Tibial artery (tissue), 4 donors: ENCODE results near the gene LMF2.

Experiments used
- DNase-seq, 2 donors: peaks; one replicate each; pipeline ENCODE4 v3.0.0-alpha.2; 2019
- H3K27ac ChIP-seq, 2 donors: fragments of 200-600 bp; sonication (generic) in 1 of 2; 1 replicate in 1 of 2; 2 replicates in 1 of 2; pipeline ENCODE4 v1.5.1; 2018 to 2019; ENCODE audit warnings: mild to moderate bottlenecking in 1 of 2
- H3K27me3 ChIP-seq, 2 donors: fragments of 200-600 bp; sonication (generic) in 1 of 2; one replicate each; pipeline versions ENCODE4 v1.5.1 to v1.6.0; 2016 to 2019
- H3K36me3 ChIP-seq, 3 donors: fragments of 200-600 bp; sonication (generic) in 2 of 3; one replicate each; pipeline ENCODE4 v1.5.1; 2016 to 2019; ENCODE audit warnings: mild to moderate bottlenecking in 2 of 3
- H3K4me1 ChIP-seq, 4 donors: fragments of 200-600 bp; sonication (generic) in 2 of 4; 1 replicate in 3 of 4; 2 replicates in 1 of 4; pipeline ENCODE4 v1.5.1; 2016 to 2019
- H3K4me3 ChIP-seq, 2 donors: fragments of 200-600 bp; sonication (generic) in 1 of 2; 1 replicate in 1 of 2; 2 replicates in 1 of 2; pipeline ENCODE4 v1.5.1; 2018 to 2019; ENCODE audit warnings: mild to moderate bottlenecking in 2 of 2
- H3K9me3 ChIP-seq, 3 donors: fragments of 200-600 bp; sonication (generic) in 1 of 3; one replicate each; pipeline ENCODE4 v1.5.1; 2016 to 2019
- intact Hi-C: fragments of 100-400 bp; cut with DNase I; formaldehyde crosslinking; loops from one replicate; pipeline ENCODE4 v1.15.0; 2023; ENCODE audit warnings: low total_unique reads
- TF ChIP-seq, protein P1 (sequence below), 2 experiments: fragments of 200-600 bp in 1 of 2; fragments of 450-650 bp in 1 of 2; IDR thresholded peaks; one replicate each; pipeline ENCODE4 v1.5.1; 2017 to 2019; ENCODE audit warnings: antibody characterized with exemption in 2 of 2, mild to moderate bottlenecking in 1 of 2, moderate library complexity in 1 of 2

LMF2 gene

DNA sequence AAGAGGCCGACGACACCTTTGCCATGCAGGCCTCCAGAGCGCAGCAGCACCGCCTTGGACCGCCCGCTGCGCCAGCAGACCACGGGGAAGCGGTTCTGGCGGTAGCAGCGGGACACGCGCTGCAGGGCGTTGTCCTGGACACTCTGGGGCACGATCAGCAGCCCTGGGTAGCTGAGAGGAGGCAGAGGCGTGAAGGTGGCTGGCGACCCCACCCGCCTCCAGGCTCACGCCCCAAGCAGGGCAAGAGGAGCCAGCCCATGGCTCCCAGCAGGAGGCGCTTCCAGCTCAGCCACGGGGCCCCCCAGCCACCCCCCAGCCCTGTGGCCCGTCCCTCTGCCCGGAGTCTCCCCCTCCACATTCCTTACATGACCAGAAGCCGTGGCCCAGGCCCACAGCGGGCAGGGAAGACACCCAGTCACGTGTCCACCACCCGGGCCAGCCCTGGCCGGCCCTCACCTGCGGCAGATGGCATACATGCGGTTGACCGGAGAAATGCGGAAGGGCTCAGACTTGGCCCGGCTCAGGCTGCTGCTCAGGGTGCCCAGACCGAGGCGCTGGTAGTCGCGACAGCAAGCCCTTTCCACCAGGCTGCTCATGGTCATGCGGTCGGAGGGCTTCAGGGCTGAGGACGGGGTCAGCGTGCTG is 47.9 kb downstream of the LMF2 start:
- Histone ChIP-seq H3K9me3 (no peaks in the 10 kb centered on the region), H3K27ac (no peak overlapping the region), H3K36me3 (peaks cover 87 to 100% (median 100%) of the 10 kb centered on the region in 3 donors), H3K4me3 (no peak overlapping the region), H3K4me1 (no peaks in the 10 kb centered on the region), H3K27me3 (no peaks in the 10 kb centered on the region)
- TF ChIP-seq, protein P1, sequence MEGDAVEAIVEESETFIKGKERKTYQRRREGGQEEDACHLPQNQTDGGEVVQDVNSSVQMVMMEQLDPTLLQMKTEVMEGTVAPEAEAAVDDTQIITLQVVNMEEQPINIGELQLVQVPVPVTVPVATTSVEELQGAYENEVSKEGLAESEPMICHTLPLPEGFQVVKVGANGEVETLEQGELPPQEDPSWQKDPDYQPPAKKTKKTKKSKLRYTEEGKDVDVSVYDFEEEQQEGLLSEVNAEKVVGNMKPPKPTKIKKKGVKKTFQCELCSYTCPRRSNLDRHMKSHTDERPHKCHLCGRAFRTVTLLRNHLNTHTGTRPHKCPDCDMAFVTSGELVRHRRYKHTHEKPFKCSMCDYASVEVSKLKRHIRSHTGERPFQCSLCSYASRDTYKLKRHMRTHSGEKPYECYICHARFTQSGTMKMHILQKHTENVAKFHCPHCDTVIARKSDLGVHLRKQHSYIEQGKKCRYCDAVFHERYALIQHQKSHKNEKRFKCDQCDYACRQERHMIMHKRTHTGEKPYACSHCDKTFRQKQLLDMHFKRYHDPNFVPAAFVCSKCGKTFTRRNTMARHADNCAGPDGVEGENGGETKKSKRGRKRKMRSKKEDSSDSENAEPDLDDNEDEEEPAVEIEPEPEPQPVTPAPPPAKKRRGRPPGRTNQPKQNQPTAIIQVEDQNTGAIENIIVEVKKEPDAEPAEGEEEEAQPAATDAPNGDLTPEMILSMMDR (IDR thresholded peaks at IDR 0.05), result no peak
- intact Hi-C loops, result no loop called here
- DNase-seq, result no peak

DNA sequence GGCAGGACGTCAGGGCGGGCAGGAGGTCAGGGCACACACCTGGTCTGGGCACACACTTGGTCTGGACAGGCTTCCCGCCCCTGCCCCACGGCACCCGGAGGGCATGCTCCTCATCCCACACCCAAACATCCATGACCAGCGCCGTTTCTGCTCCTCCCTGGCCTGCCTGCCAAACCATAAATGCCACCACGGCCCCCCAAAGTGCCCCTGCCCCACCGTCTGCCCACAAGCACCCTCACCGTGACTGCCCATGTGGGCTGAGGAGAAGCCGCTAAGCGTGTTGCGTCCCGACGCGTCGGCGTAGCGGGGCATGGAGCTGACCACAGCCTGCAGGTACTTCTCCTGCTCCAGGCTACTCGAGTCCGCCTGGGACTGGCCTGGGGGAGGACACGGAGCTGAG is 48.5 kb downstream of the LMF2 start:
- Histone ChIP-seq H3K27me3 (no peaks in the 10 kb centered on the region), H3K27ac (no peak overlapping the region), H3K36me3 (peaks cover 87 to 100% (median 100%) of the 10 kb centered on the region in 3 donors), H3K4me1 (no peaks in the 10 kb centered on the region), H3K4me3 (no peak overlapping the region), H3K9me3 (no peaks in the 10 kb centered on the region)
- intact Hi-C loops, result no loop called here
- no peak for DNase-seq
- TF ChIP-seq, protein P1 (IDR thresholded peaks at IDR 0.05), result no peak

DNA sequence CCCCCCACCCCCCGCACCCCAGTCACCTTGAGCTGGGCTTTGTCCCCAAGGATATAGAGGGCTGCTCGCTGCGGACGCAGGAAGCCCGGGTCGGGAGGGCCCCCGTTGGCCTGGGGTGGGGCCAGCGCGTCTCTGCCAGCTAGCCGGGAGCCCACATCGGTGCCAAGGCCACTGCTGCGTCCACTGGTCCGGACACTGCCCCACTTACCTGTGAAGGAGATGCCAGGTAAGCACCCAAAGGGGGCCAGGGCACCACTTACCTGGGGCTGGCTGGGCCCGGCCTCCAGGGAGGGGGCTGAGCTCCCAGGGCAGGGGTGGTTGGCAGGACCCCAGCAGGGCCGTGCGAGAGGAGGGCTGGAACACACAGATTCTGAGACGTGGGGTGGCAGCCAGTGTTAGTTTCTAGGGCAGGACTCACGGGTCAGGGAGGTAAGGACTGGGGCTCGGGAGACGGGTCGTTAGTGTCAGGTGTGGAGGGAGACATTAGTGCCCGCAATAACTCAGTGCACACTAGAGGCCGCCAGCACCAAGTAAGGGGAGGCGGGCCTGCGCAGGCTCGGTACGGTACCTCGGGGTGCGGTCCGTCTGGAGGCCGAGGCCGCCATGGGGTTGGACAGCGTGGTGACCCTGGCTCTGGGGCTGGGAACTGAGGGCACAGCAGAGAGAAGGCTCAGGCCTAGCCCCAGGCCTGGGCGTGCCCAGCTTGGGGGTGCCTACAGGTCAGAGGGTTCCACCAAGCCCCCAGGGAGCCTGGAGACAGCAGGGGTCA is 50.9 kb downstream of the LMF2 start:
- intact Hi-C loops, result no loop called here
- Histone ChIP-seq H3K36me3 (peaks cover 69 to 89% (median 86%) of the 10 kb centered on the region in 3 donors), H3K9me3 (no peaks in the 10 kb centered on the region), H3K27me3 (no peaks in the 10 kb centered on the region), H3K4me3 (no peak overlapping the region), H3K4me1 (no peaks in the 10 kb centered on the region), H3K27ac (no peak overlapping the region)
- TF ChIP-seq, protein P1 (IDR thresholded peaks at IDR 0.05), result no peak
- DNase-seq, result no peak

DNA sequence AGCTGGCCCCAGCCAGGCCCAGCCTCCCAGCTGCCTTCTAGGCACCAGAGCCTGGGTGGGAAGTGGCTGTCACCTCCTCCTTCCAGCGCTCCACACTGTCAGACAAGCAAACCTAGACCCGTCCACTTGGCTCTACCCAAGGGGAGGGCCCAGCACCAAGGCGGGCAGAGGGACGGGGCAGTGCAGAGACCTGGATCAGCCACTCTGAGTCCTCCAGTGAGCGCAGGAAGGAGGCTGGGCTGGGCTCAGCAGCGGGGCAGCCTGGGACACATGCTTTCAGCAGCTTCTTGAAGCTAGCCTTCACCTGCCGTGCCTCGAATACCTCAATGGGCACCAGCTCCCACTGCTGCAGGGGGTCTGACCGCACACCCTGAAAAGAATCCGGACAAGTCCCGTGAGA is 51.5 kb downstream of the LMF2 start:
- Histone ChIP-seq H3K4me1 (no peaks in the 10 kb centered on the region), H3K9me3 (no peaks in the 10 kb centered on the region), H3K4me3 (no peak overlapping the region), H3K27ac (no peak overlapping the region), H3K27me3 (no peaks in the 10 kb centered on the region), H3K36me3 (peaks cover 63 to 89% (median 79%) of the 10 kb centered on the region in 3 donors)
- intact Hi-C loops, result no loop called here
- DNase-seq, result no peak
- TF ChIP-seq, protein P1 (IDR thresholded peaks at IDR 0.05), result no peak

DNA sequence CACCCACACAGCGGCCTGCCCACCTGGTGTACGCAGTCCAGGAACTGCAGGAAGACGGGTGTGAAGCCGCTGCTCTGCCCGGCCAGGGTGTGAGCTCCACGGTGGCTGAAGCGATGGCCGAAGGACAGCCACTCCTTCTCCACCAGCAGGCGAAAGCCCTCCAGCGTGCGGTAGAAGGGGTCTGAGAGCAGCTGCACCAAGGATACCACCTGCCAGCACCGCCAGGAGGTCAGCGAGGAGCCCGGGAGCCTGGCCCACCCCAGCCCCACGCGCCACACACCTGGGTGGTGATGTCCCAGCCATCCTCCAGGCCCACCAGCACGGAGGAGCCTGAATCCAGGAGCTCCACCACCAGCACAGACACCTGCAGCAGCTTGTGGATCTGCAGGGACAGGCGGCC is 52.3 kb downstream of the LMF2 start:
- peaks cover 62 to 89% (median 76%) of the 10 kb centered on the region in 3 donors for H3K36me3 ChIP-seq
- H3K27ac ChIP-seq, result no peak overlapping the region
- TF ChIP-seq, protein P1 (IDR thresholded peaks at IDR 0.05), result no peak
- H3K4me1 ChIP-seq, result no peaks in the 10 kb centered on the region
- H3K27me3 ChIP-seq, result no peaks in the 10 kb centered on the region
- intact Hi-C loops, result no loop called here
- DNase-seq, result no peak
- H3K4me3 ChIP-seq, result no peak overlapping the region
- H3K9me3 ChIP-seq, result no peaks in the 10 kb centered on the region
